Skeletal muscle satellite cell (primary cell): Measurements from ENCODE around the gene HOXC6.

Experiments
- H3K27me3 ChIP-seq: 2 replicates; pipeline ENCODE4 v1.7.0; 2013; ENCODE audit warnings: low read length; ENCODE audit not compliant: control insufficient read depth, insufficient read depth
- H3K36me3 ChIP-seq: 2 replicates; pipeline ENCODE4 v1.7.0; 2013; ENCODE audit warnings: mild to moderate bottlenecking, control low read depth, low read length; ENCODE audit not compliant: insufficient read depth
- H3K4me1 ChIP-seq: 2 replicates; pipeline ENCODE4 v1.7.0; 2013; ENCODE audit warnings: low read length; ENCODE audit not compliant: control insufficient read depth, insufficient read depth
- H3K4me2 ChIP-seq: 2 replicates; pipeline ENCODE4 v1.7.0; 2013; ENCODE audit warnings: mild to moderate bottlenecking, low read length
- H3K4me3 ChIP-seq: 2 replicates; pipeline ENCODE4 v1.7.0; 2013; ENCODE audit warnings: low read length
- H3K9ac ChIP-seq: 2 replicates; pipeline ENCODE4 v1.7.0; 2013; ENCODE audit warnings: mild to moderate bottlenecking, low read depth, low read length, moderate library complexity
- H3K9me3 ChIP-seq: replicated peaks from 2 replicates; pipeline ENCODE4 v1.7.0; 2013; ENCODE audit warnings: mild to moderate bottlenecking, control low read depth, low read length

The HOXC6 gene

GRCh38 chr12:53984901-53985691 lies 43.1 kb upstream of the HOXC6 start, which contains the start of gene HOXC10:
HOXC10 (plus strand) TSS chr12:53985146; CDS start chr12:53985260, 114 bp downstream.
- no peaks in the 10 kb centered on the region for H3K36me3 ChIP-seq
- H3K9me3 ChIP-seq: no peaks in the 10 kb centered on the region
- no peaks in the 10 kb centered on the region for H3K27me3 ChIP-seq
- peak within 1 kb of the TSS; percentile 99 for H3K9ac ChIP-seq
- peak within 1 kb of the TSS; percentile 93 for H3K4me3 ChIP-seq
- H3K4me1 ChIP-seq: peaks cover 30% of the 10 kb centered on the region
- H3K4me2 ChIP-seq: peak within 1 kb of the TSS; percentile 100

DNA sequence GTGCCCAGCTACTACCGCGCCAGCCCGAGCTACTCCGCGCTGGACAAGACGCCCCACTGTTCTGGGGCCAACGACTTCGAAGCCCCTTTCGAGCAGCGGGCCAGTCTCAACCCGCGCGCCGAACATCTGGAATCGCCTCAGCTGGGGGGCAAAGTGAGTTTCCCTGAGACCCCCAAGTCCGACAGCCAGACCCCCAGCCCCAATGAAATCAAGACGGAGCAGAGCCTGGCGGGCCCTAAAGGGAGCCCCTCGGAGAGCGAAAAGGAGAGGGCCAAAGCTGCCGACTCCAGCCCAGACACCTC lies 42.6 kb upstream of the HOXC6 start:
- H3K27me3 ChIP-seq: no peaks in the 10 kb centered on the region
- peak overlapping the region; percentile 100 for H3K4me2 ChIP-seq
- peak overlapping the region; percentile 99 for H3K9ac ChIP-seq
- H3K4me3 ChIP-seq: peak overlapping the region; percentile 93
- no peaks in the 10 kb centered on the region for H3K36me3 ChIP-seq
- no peaks in the 10 kb centered on the region for H3K9me3 ChIP-seq
- H3K4me1 ChIP-seq: peaks cover 34% of the 10 kb centered on the region

GRCh38 chr12:53985994-53986685 lies 42.1 kb upstream of the HOXC6 start:
- Histone ChIP-seq H3K4me2 (peak overlapping the region; percentile 100), H3K4me1 (peaks cover 39% of the 10 kb centered on the region), H3K9me3 (no peaks in the 10 kb centered on the region), H3K27me3 (no peaks in the 10 kb centered on the region), H3K9ac (peak overlapping the region; percentile 99), H3K4me3 (peak overlapping the region; percentile 93), H3K36me3 (no peaks in the 10 kb centered on the region)

- no peaks in the 10 kb centered on the region for H3K36me3 ChIP-seq
- H3K4me2 ChIP-seq: peak overlapping the region; percentile 100
- peaks cover 46% of the 10 kb centered on the region for H3K4me1 ChIP-seq
- H3K9me3 ChIP-seq: no peaks in the 10 kb centered on the region
- peak overlapping the region; percentile 93 for H3K4me3 ChIP-seq
- H3K9ac ChIP-seq: peak overlapping the region; percentile 99
- no peaks in the 10 kb centered on the region for H3K27me3 ChIP-seq
Observed at GRCh38 chr12:53986686-53987483, 41.4 kb upstream of the HOXC6 start.

DNA sequence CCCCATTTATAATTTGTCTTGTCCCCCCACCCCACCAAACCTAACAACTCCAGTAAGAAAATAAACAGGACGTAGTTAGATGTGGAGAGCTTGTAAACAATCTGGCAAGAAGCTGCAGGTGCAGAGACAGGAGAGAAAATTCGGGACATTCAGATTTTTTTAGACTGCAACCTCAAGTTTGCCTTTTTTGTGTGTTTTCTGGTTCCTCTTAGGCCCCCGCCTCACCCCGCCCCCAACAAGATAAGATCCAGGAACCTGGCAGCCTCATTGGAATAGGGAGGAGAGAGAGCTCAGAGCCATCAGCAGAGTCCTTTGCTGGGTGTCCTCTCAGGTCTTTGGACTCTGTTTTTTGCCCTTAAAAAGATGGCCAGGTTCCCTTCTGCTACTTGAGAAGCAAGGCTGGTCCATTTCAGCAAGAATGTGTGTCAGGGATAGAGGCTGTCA lies 40.4 kb upstream of the HOXC6 start:
- H3K4me3 ChIP-seq: peak overlapping the region; percentile 93
- H3K27me3 ChIP-seq: no peaks in the 10 kb centered on the region
- H3K9me3 ChIP-seq: no peaks in the 10 kb centered on the region
- no peaks in the 10 kb centered on the region for H3K36me3 ChIP-seq
- H3K4me2 ChIP-seq: peak overlapping the region; percentile 100
- H3K4me1 ChIP-seq: peaks cover 55% of the 10 kb centered on the region
- H3K9ac ChIP-seq: peak overlapping the region; percentile 99

DNA sequence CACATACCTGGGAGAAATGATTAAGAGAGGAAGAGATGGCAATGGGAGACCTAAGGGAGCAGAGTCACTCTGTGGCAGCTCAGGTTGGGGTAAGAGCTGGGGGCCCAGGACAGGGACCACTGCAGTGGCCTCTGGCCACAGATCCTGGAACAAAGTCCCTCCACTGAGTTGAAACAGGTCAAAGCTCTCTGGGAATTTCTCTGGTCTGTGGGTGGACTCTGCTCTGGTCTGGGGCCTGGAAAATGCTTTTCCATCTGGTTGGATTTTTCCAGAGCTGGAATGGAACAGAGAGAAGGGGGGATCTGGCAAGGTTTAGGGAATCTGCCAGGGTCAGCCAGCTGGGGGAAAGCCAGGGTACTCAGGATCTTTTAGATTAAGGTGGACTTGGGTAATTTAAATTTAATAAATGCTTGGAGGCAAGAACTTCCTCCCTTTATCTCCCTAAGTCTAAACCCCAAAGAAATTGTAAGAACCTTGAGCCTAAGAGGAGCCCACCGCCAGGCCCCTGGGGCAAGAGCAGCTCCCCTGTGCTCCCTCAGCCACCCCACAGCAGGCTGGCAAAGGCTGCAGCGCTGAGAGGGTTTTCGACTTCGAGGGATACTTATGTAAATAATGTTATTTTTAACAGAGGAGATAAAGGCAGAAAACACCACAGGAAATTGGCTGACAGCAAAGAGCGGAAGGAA lies 39.6 kb upstream of the HOXC6 start:
- Histone ChIP-seq H3K4me1 (peaks cover 63% of the 10 kb centered on the region), H3K9ac (peak overlapping the region; percentile 99), H3K36me3 (no peaks in the 10 kb centered on the region), H3K9me3 (no peaks in the 10 kb centered on the region), H3K4me2 (peak overlapping the region; percentile 100), H3K4me3 (peak overlapping the region; percentile 93), H3K27me3 (no peaks in the 10 kb centered on the region)

GRCh38 chr12:53989227-53990113 lies 38.8 kb upstream of the HOXC6 start:
- Histone ChIP-seq H3K4me2 (peak overlapping the region; percentile 100), H3K9me3 (no peaks in the 10 kb centered on the region), H3K4me1 (peaks cover 63% of the 10 kb centered on the region), H3K27me3 (no peaks in the 10 kb centered on the region), H3K4me3 (peak overlapping the region; percentile 93), H3K36me3 (no peaks in the 10 kb centered on the region), H3K9ac (peak overlapping the region; percentile 99)

DNA sequence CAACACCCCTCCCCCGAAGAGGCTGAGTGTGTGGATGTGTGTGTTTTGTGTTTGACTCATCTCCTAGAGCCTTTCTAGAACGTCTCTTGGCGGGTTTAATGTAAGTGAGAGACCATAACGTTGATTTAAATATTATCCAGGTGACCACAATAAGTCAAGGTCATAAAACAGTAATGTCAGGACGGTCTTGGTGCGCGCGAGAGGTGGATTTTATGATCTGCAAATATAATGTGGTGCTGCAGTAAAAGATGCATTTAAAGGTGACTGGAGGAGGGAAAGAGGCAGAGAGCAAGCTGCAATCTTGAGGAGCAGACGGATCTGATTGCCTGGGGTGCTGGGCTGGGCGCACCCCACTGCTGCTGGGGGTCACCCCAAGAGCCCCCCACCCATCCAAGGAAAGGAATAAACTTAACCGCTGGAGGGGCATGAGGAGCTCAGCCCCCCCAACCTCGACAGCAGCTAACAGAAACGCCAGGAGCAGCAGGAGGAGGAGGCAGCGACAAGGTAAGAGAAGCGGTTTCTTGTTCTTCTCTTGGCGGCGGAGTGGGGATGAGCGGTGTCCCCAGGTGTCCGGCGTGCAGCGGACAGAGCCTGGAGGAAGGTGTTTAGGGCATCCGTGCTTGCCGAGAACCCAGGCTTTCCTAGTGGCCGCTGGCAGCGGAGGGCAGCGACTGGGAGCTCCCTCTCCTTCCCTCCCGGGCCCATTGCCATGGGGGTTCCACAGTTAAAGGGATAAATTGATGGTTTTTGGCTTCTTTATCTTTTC lies 37.7 kb upstream of the HOXC6 start:
- Histone ChIP-seq H3K9me3 (no peaks in the 10 kb centered on the region), H3K27me3 (no peaks in the 10 kb centered on the region), H3K36me3 (no peaks in the 10 kb centered on the region), H3K4me1 (peaks cover 63% of the 10 kb centered on the region), H3K4me3 (peak overlapping the region; percentile 93), H3K9ac (peak overlapping the region; percentile 99), H3K4me2 (peak overlapping the region; percentile 100)

GRCh38 chr12:53991077-53991460 lies 37.2 kb upstream of the HOXC6 start:
- peak overlapping the region; percentile 99 for H3K9ac ChIP-seq

More at GRCh38 chr12:53991077-53991460, 37.2 kb upstream of the HOXC6 start:
- Histone ChIP-seq H3K4me1 (peaks cover 63% of the 10 kb centered on the region), H3K27me3 (no peaks in the 10 kb centered on the region), H3K9me3 (no peaks in the 10 kb centered on the region), H3K4me3 (peak overlapping the region; percentile 93), H3K4me2 (peak overlapping the region; percentile 100), H3K36me3 (no peaks in the 10 kb centered on the region)
